ENCODE measurements around the gene SPRYD7.

Gene SPRYD7

DNA sequence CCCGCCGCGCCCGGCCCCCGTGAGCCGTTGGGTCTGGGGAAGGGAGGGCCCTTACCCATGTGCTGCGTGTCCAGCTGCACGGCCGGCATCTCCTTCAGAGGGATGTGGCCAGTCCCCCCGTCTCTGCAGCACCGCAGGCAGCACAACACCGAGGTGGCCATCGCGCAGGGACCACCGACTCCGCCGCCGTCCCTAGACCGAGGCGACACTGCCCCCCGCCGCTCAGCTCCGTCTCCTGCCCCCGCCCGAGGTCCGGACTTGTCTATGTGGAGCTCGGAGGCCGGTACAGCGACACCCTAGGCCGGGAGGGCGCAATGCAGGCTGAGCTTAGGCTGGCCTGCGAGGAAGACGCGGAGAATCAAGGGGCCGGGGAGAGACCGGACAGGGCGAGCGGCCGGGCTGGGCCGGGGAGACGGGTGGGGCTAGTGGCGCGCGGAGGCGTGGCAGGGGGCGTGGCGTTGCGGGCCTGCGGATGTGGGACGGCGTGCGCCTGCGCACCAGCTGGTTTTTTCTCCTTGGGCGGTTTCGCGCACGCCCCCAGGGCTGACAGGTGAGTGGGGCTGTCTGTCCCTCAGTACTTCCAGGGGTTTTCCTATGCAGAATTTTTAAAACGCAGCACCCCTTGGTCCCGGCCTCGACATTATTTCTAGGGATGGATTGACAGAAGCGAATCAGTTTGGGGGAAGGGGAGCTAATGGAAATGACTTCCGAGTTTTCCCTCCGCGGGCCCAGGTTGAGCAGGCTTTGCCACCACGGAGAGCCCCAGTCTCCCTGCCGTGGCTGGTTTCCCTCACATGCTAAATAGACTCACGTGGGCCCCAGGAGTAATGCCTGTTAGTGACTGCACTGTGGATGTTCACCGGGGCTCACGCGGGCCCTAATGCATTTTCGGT is at the start of gene SPRYD7:
SPRYD7 (minus strand) TSS at position 266 of the 893 bp plus-strand sequence; CDS start at position 161, 105 bp downstream.
- DNase-seq (ENCODE audit: extremely low read depth, low read depth): peak; percentile 96
- TF ChIP-seq, protein P1, sequence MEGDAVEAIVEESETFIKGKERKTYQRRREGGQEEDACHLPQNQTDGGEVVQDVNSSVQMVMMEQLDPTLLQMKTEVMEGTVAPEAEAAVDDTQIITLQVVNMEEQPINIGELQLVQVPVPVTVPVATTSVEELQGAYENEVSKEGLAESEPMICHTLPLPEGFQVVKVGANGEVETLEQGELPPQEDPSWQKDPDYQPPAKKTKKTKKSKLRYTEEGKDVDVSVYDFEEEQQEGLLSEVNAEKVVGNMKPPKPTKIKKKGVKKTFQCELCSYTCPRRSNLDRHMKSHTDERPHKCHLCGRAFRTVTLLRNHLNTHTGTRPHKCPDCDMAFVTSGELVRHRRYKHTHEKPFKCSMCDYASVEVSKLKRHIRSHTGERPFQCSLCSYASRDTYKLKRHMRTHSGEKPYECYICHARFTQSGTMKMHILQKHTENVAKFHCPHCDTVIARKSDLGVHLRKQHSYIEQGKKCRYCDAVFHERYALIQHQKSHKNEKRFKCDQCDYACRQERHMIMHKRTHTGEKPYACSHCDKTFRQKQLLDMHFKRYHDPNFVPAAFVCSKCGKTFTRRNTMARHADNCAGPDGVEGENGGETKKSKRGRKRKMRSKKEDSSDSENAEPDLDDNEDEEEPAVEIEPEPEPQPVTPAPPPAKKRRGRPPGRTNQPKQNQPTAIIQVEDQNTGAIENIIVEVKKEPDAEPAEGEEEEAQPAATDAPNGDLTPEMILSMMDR (IDR thresholded peaks at IDR 0.05; ENCODE audit: low read depth, low read length): peak; percentile 85

- TF ChIP-seq, protein P1 (IDR thresholded peaks at IDR 0.05; ENCODE audit: low read depth, low read length): no peak
These were observed 49.0 kb upstream of the SPRYD7 start for GRCh38 chr13:49985129-49985528.

DNA sequence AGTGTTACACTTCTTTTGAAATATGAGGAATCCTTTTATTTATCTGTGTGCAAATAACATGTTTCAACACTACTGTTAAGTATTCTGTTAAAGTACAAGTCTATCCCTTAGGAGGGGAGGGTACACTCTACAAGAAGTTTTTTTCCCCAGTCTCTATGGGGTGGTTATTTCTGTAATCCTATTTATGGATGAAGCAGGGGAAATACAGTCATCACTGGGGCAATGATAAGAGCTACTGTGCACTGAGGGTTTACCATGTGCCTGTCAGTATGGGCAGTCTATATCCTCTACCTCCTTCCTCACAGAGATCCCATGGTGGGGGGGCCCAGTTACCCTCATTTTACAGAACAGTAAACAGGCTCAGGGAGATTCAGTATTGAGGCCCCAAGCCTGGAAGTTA is 44.1 kb upstream of the SPRYD7 start:
- no peak for DNase-seq (ENCODE audit: extremely low read depth, low read depth)
- TF ChIP-seq, protein P1 (IDR thresholded peaks at IDR 0.05; ENCODE audit: low read depth, low read length): no peak

More at GRCh38 chr13:49985129-49985528, 49.0 kb upstream of the SPRYD7 start:
- DNase-seq (ENCODE audit: extremely low read depth, low read depth): no peak

DNA sequence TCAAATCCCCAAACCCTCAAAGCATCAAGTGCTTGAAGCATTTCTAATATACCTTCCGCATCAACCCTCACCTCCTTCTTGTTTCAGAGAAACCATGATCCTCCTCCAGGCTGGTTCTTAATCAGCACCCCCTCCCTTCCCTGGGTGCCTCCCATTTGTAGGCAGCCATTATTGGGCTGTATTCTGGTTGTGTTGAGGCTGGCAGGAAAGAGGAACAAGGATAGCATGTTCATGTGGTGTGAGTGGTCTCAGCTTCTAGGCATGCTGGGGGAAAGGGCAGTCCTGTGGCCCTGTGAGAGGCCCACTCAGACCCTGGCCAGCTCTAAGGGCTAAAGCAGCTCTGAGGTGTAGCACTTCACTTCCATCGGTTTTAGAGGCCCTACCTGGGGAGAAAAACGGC is 41.9 kb upstream of the SPRYD7 start:
- TF ChIP-seq, protein P1 (IDR thresholded peaks at IDR 0.05; ENCODE audit: low read depth, low read length): no peak
- no peak for DNase-seq (ENCODE audit: extremely low read depth, low read depth)

DNA sequence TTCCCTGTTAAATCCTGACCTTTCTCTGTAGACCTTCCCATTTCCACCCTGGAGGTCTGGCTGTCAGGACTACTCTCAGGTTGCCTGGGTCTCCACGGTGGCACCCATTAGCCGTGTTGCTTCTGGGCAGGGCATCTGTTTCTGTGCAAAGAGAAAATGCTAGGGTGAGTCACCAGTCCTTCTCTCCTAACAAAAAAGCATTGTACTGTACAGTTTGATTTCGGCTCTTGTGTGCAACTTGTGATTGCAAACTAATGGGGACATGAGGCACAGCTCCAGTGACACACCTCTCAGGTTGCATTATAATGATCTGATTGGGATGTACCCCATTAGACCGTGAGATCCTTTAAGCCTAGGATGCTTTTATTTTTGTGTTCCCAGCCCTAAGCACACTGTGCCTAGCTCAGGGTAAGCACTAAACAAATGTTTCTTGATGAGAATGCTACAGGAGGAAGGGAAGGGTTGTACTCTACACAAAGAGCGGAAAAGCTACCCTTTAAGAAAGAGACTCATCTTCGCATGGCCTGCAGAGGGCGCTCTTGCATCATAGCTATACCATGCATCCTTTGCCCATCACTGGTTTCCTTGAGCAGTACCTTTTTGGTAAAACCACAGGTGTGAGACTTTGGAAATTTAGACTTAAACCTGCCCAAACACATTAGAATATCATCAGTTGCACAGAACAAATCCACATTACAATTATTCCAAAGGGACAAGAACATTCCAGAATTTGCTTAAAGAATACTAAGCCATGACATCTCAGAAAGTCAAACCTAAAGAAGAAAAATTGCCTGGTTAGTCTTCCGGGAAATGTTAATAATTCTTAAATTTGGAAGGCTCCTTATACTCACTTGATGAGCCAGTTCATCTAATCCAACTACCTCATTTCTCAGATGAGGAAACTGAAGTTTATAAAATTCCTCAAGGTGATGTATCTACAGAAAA is 40.4 kb upstream of the SPRYD7 start:
- DNase-seq (ENCODE audit: extremely low read depth, low read depth): peak; percentile 37
- TF ChIP-seq, protein P1 (IDR thresholded peaks at IDR 0.05; ENCODE audit: low read depth, low read length): peak; percentile 92

DNA sequence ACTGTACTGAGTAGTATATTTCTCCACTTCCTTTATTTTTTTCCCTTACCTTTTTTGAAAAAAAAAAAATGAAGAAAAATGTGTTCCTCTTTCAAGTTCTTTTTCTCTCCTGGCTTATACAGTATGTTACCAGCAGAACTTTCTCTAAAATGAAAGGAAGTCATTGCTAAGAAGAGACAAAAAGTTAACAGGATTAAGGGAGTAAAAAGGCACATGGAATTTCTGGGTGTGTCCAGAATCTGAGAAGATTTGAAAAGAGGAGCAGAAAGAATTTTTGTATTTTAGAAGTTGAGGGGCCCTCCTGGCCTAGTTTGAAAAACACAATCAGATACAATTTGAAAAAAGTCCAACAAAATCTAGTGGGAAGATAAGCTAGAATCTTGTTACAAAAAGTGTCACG is 39.7 kb upstream of the SPRYD7 start:
- DNase-seq (ENCODE audit: extremely low read depth, low read depth): no peak
- TF ChIP-seq, protein P1 (IDR thresholded peaks at IDR 0.05; ENCODE audit: low read depth, low read length): no peak

Measured in AG09319 (cell line).